MM.1S (cell line): ENCODE results near the gene ARPC5.

Source experiments
- DNase-seq: peaks from one replicate; pipeline ENCODE4 v3.0.0-alpha.2; 2015
- H2AFZ ChIP-seq: fragments of 300-600 bp; sonication (generic); 2 replicates; pipeline ENCODE4 v1.6.0; 2016; ENCODE audit warnings: antibody characterized with exemption, low read length
- H3F3A ChIP-seq: fragments of 300-600 bp; sonication (generic); 2 replicates; pipeline ENCODE4 v1.6.1; 2016; ENCODE audit warnings: mild to moderate bottlenecking, antibody characterized with exemption, low read length, moderate library complexity, mixed read lengths; ENCODE audit not compliant: insufficient read depth
- H3K27ac ChIP-seq: fragments of 300-600 bp; sonication (generic); 2 replicates; pipeline ENCODE4 v1.5.1; 2016; ENCODE audit warnings: mild to moderate bottlenecking, low read length
- H3K27me3 ChIP-seq: fragments of 300-600 bp; sonication (generic); replicated peaks from 2 replicates; pipeline ENCODE4 v1.6.0; 2016; ENCODE audit warnings: low read length; ENCODE audit not compliant: insufficient read depth
- H3K36me3 ChIP-seq: fragments of 300-600 bp; sonication (generic); replicated peaks from 2 replicates; pipeline ENCODE4 v1.6.1; 2016; ENCODE audit warnings: mild to moderate bottlenecking, low read length, mixed read lengths; ENCODE audit not compliant: insufficient read depth
- H3K4me1 ChIP-seq: fragments of 300-600 bp; sonication (generic); 2 replicates; pipeline ENCODE4 v1.6.1; 2016; ENCODE audit warnings: low read length, mixed read lengths
- H3K4me2 ChIP-seq: fragments of 300-600 bp; sonication (generic); 2 replicates; pipeline ENCODE4 v1.6.0; 2016; ENCODE audit warnings: low read depth, low read length
- H3K4me3 ChIP-seq: fragments of 300-600 bp; sonication (generic); 2 replicates; pipeline ENCODE4 v1.5.1; 2016; ENCODE audit warnings: low read length, mixed read lengths
- H3K79me2 ChIP-seq: fragments of 300-600 bp; sonication (generic); 2 replicates; pipeline ENCODE4 v1.6.1; 2016; ENCODE audit warnings: mixed run types, low read length, mixed read lengths
- H3K9ac ChIP-seq: fragments of 300-600 bp; sonication (generic); 2 replicates; pipeline ENCODE4 v1.6.1; 2016; ENCODE audit warnings: low read length, mixed read lengths
- H3K9me2 ChIP-seq: fragments of 300-600 bp; sonication (generic); replicated peaks from 2 replicates; pipeline ENCODE4 v1.6.1; 2016; ENCODE audit warnings: mild to moderate bottlenecking, low read length, mixed read lengths; ENCODE audit not compliant: insufficient read depth
- H3K9me3 ChIP-seq: fragments of 300-600 bp; sonication (generic); replicated peaks from 2 replicates; pipeline ENCODE4 v1.6.1; 2016; ENCODE audit warnings: mild to moderate bottlenecking, low read length, mixed read lengths; ENCODE audit not compliant: insufficient read depth
- H4K20me1 ChIP-seq: fragments of 300-600 bp; sonication (generic); 2 replicates; pipeline ENCODE4 v1.6.1; 2016; ENCODE audit warnings: mild to moderate bottlenecking, low read length, moderate library complexity, mixed read lengths; ENCODE audit not compliant: insufficient read depth
- CTCF ChIP-seq: fragments of 300-600 bp; sonication (generic); IDR thresholded peaks from 2 replicates; pipeline ENCODE4 v1.5.1; 2016; ENCODE audit warnings: antibody characterized with exemption, low read length, mixed read lengths
- EZH2 ChIP-seq: fragments of 300-600 bp; sonication (generic); optimal IDR thresholded peaks from 2 replicates; pipeline ENCODE3; 2017; ENCODE audit warnings: low read depth, mild to moderate bottlenecking, antibody characterized with exemption, low read length, mixed read lengths
- EZH2phosphoT487 ChIP-seq: fragments of 300-600 bp; sonication (generic); IDR thresholded peaks from 2 replicates; pipeline ENCODE4 v1.6.1; 2018; ENCODE audit warnings: antibody characterized with exemption, low read length

ARPC5 gene

GRCh38 chr1:183604038-183604808 is 31.4 kb downstream of the ARPC5 start:
- Histone ChIP-seq H3K27me3 (no peaks in the 10 kb centered on the region), H3K4me2 (no peak overlapping the region), H3K9me2 (no peaks in the 10 kb centered on the region), H3K9me3 (no peaks in the 10 kb centered on the region), H3K9ac (no peak overlapping the region), H4K20me1 (no peaks in the 10 kb centered on the region), H3F3A (no peaks in the 10 kb centered on the region), H3K4me3 (no peak overlapping the region), H3K36me3 (no peaks in the 10 kb centered on the region), H3K4me1 (peaks cover 18% of the 10 kb centered on the region), H2AFZ (no peak overlapping the region), H3K79me2 (no peaks in the 10 kb centered on the region), H3K27ac (no peak overlapping the region)
- no peak for TF ChIP-seq CTCF
- no peak for DNase-seq

- Histone ChIP-seq H4K20me1 (no peaks in the 10 kb centered on the region), H2AFZ (no peak overlapping the region), H3F3A (no peaks in the 10 kb centered on the region), H3K4me3 (no peak overlapping the region), H3K9me3 (no peaks in the 10 kb centered on the region), H3K27ac (no peak overlapping the region), H3K36me3 (no peaks in the 10 kb centered on the region), H3K9ac (no peak overlapping the region), H3K9me2 (no peaks in the 10 kb centered on the region), H3K4me1 (peaks cover 29% of the 10 kb centered on the region), H3K27me3 (no peaks in the 10 kb centered on the region), H3K4me2 (no peak overlapping the region), H3K79me2 (no peaks in the 10 kb centered on the region)
- no peak for DNase-seq
- TF ChIP-seq CTCF (no peak), EZH2phosphoT487 (no peak), EZH2 (no peak)
Observed at GRCh38 chr1:183602510-183602909, 33.1 kb downstream of the ARPC5 start.

GRCh38 chr1:183600634-183601033 is 34.9 kb downstream of the ARPC5 start:
- Histone ChIP-seq H3K27me3 (no peaks in the 10 kb centered on the region), H3K27ac (no peak overlapping the region), H4K20me1 (no peaks in the 10 kb centered on the region), H3K9me3 (no peaks in the 10 kb centered on the region), H3K79me2 (no peaks in the 10 kb centered on the region), H3K9ac (no peak overlapping the region), H3K4me1 (peaks cover 23% of the 10 kb centered on the region), H3K4me3 (no peak overlapping the region), H3K4me2 (no peak overlapping the region), H3K9me2 (no peaks in the 10 kb centered on the region), H2AFZ (no peak overlapping the region), H3K36me3 (no peaks in the 10 kb centered on the region), H3F3A (no peaks in the 10 kb centered on the region)
- no peak for DNase-seq
- TF ChIP-seq CTCF (no peak), EZH2 (no peak), EZH2phosphoT487 (no peak)
